BLaER1 (cell line): ENCODE measurements around the gene RBM28.

ENCODE experiments used
- H3K27ac ChIP-seq: shearing (Covaris generic); formaldehyde crosslinking; 2 replicates; pipeline ENCODE4 v1.8.1; 2022
- H3K27me3 ChIP-seq: shearing (Covaris generic); formaldehyde crosslinking; 2 replicates; pipeline ENCODE4 v1.8.1; 2022
- H3K36me3 ChIP-seq: shearing (Covaris generic); formaldehyde crosslinking; 2 replicates; pipeline ENCODE4 v1.8.1; 2022
- H3K4me1 ChIP-seq: shearing (Covaris generic); formaldehyde crosslinking; 2 replicates; pipeline ENCODE4 v1.8.1; 2022
- H3K4me2 ChIP-seq: shearing (Covaris generic); formaldehyde crosslinking; 2 replicates; pipeline ENCODE4 v1.8.1; 2022
- H3K4me3 ChIP-seq: shearing (Covaris generic); formaldehyde crosslinking; 2 replicates; pipeline ENCODE4 v1.8.1; 2022
- H3K9ac ChIP-seq: shearing (Covaris generic); formaldehyde crosslinking; 2 replicates; pipeline ENCODE4 v1.8.1; 2022
- H3K9me3 ChIP-seq: shearing (Covaris generic); formaldehyde crosslinking; 2 replicates; pipeline ENCODE4 v1.8.1; 2022
- H4K20me1 ChIP-seq: shearing (Covaris generic); formaldehyde crosslinking; 2 replicates; pipeline ENCODE4 v1.8.1; 2022
- Cebpa-rat ChIP-seq: shearing (Covaris generic); IDR thresholded peaks from 2 replicates; pipeline ENCODE4 v1.8.1; 2022

The RBM28 gene

GRCh38 chr7:128253701-128254100, 90.0 kb downstream of the RBM28 start:
- no peak overlapping the region for H3K9ac ChIP-seq
- no peaks in the 10 kb centered on the region for H3K27me3 ChIP-seq
- H3K4me2 ChIP-seq, result no peak overlapping the region
- 0 out of 2 replicates have a peak, but pooled peaks cover 11% of the 10 kb centered on the region for H3K9me3 ChIP-seq
- TF ChIP-seq Cebpa-rat, result no peak
- no peaks in the 10 kb centered on the region for H4K20me1 ChIP-seq
- no peak overlapping the region for H3K27ac ChIP-seq
- H3K4me1 ChIP-seq, result no peaks in the 10 kb centered on the region
- no peak overlapping the region for H3K4me3 ChIP-seq
- no peaks in the 10 kb centered on the region for H3K36me3 ChIP-seq

GRCh38 chr7:128251337-128251736, 92.4 kb downstream of the RBM28 start:
- no peaks in the 10 kb centered on the region for H3K4me1 ChIP-seq
- no peak overlapping the region for H3K4me2 ChIP-seq
- no peak for TF ChIP-seq Cebpa-rat
- H4K20me1 ChIP-seq, result no peaks in the 10 kb centered on the region
- no peak overlapping the region for H3K4me3 ChIP-seq
- no peak overlapping the region for H3K9ac ChIP-seq
- H3K27me3 ChIP-seq, result no peaks in the 10 kb centered on the region
- no peak overlapping the region for H3K27ac ChIP-seq
- no peaks in the 10 kb centered on the region for H3K36me3 ChIP-seq
- 0 out of 2 replicates have a peak, but pooled peaks cover 11% of the 10 kb centered on the region for H3K9me3 ChIP-seq
